HG03442 (cell line): Measurements from ENCODE around the gene STRIP2.
"Not testable (repeated sequence)": the region's sequence is repeated elsewhere in the genome, so short reads cannot be mapped to it uniquely, and the experiment has no call there.

Experiments used
- ATAC-seq: cut with Tn5 transposase; IDR thresholded peaks from one replicate; pipeline ENCODE4 v1.9.1; 2021; ENCODE audit warnings: mild to moderate bottlenecking, moderate library complexity; ENCODE audit not compliant: unreplicated experiment

The STRIP2 gene

GRCh38 chr7:129493555-129493954 lies 59.3 kb downstream of the STRIP2 start:
- ATAC-seq, result peak; percentile 28

- ATAC-seq, result peak; percentile 87
Observed at GRCh38 chr7:129494041-129494440, 59.8 kb downstream of the STRIP2 start.

GRCh38 chr7:129495987-129496386 lies 61.8 kb downstream of the STRIP2 start:
- no peak for ATAC-seq

GRCh38 chr7:129496653-129497052 lies 62.4 kb downstream of the STRIP2 start:
- ATAC-seq, result no peak

GRCh38 chr7:129497156-129497555 lies 62.9 kb downstream of the STRIP2 start:
- no peak for ATAC-seq

- no peak for ATAC-seq
Observed at GRCh38 chr7:129498021-129498420, 63.8 kb downstream of the STRIP2 start.

- no peak for ATAC-seq
Observed at GRCh38 chr7:129499999-129500398, 65.8 kb downstream of the STRIP2 start.

GRCh38 chr7:129501760-129502707 lies 67.8 kb downstream of the STRIP2 start, which contains the start of gene SMKR1:
Gene SMKR1 (plus strand): TSS chr7:129502531. CDS start chr7:129502825, 294 bp downstream.
- peak; percentile 87 for ATAC-seq

GRCh38 chr7:129502708-129503685 lies 68.8 kb downstream of the STRIP2 start:
- peak; percentile 9 for ATAC-seq

- no peak for ATAC-seq
Observed at GRCh38 chr7:129503725-129504124, 69.5 kb downstream of the STRIP2 start.

GRCh38 chr7:129512192-129512591 lies 78.0 kb downstream of the STRIP2 start:
- no peak for ATAC-seq

- ATAC-seq, result no peak
Observed at GRCh38 chr7:129513546-129513945, 79.3 kb downstream of the STRIP2 start.

- ATAC-seq, result no peak
Observed at GRCh38 chr7:129514683-129515082, 80.5 kb downstream of the STRIP2 start.

GRCh38 chr7:129515381-129515780 lies 81.1 kb downstream of the STRIP2 start:
- no peak for ATAC-seq

- ATAC-seq, result no peak
Observed at GRCh38 chr7:129517931-129518330, 83.7 kb downstream of the STRIP2 start.

- no peak for ATAC-seq
Observed at GRCh38 chr7:129519464-129519863, 85.2 kb downstream of the STRIP2 start.

- no peak for ATAC-seq
Observed at GRCh38 chr7:129522088-129522970, 88.1 kb downstream of the STRIP2 start.

- no peak for ATAC-seq
Observed at GRCh38 chr7:129522971-129523340, 88.7 kb downstream of the STRIP2 start.

- ATAC-seq, result no peak
Observed at GRCh38 chr7:129523924-129524323, 89.7 kb downstream of the STRIP2 start.

- ATAC-seq, result not testable (repeated sequence)
Observed at GRCh38 chr7:129524405-129524804, 90.2 kb downstream of the STRIP2 start.
